Transverse colon (tissue), 4 donors: ENCODE measurements around the gene ZNF775. TPM values are rescaled to one million over a fixed set of nuclear protein-coding genes. Genes with fewer than 3 reads are reported as not detected.
A peak's percentile ranks its signal among the peaks of the same experiment; 100 is the strongest.

Experiments
- DNase-seq: peaks from one replicate; pipeline ENCODE4 v3.0.0-alpha.2; 2019
- H3K27ac ChIP-seq, 4 donors: fragments of 200-600 bp; sonication (generic); 2 replicates each; pipeline ENCODE4 v1.5.1; 2016 to 2018; ENCODE audit warnings: inconsistent platforms in 4 of 4
- H3K27me3 ChIP-seq: fragments of 200-600 bp; sonication (generic); 2 replicates; pipeline ENCODE4 v1.5.1; 2017; ENCODE audit warnings: inconsistent platforms
- H3K36me3 ChIP-seq, 4 donors: fragments of 200-600 bp; sonication (generic); 2 replicates each; pipeline ENCODE4 v1.5.1; 2017 to 2019; ENCODE audit warnings: inconsistent platforms in 4 of 4
- H3K4me1 ChIP-seq, 4 donors: fragments of 200-600 bp; sonication (generic); 2 replicates each; pipeline ENCODE4 v1.5.1; 2017 to 2020; ENCODE audit warnings: inconsistent platforms in 4 of 4
- H3K4me3 ChIP-seq, 4 donors: fragments of 200-600 bp; sonication (generic); 1 replicate in 1 of 4; 2 replicates in 3 of 4; pipeline versions ENCODE4 v1.5.1 to v1.6.1; 2017 to 2019; ENCODE audit warnings: inconsistent platforms in 4 of 4
- H3K9me3 ChIP-seq, 2 donors: fragments of 200-600 bp; sonication (generic); 2 replicates each; pipeline ENCODE4 v1.5.1; 2017 to 2019; ENCODE audit warnings: inconsistent platforms in 2 of 2
- CTCF ChIP-seq, 5 experiments: fragments of 200-600 bp in 3 of 5; fragments of 450-650 bp in 2 of 5; sonication (generic) in 3 of 5; IDR thresholded peaks; 1 replicate in 2 of 5; 2 replicates in 3 of 5; pipeline ENCODE4 v1.5.1; 2016 to 2017; ENCODE audit warnings: antibody characterized with exemption in 5 of 5, inconsistent platforms in 3 of 5, mild to moderate bottlenecking in 2 of 5, moderate library complexity in 1 of 5
- EP300 ChIP-seq: sonication (generic); formaldehyde crosslinking; IDR thresholded peaks from one replicate; pipeline ENCODE4 v1.6.1; 2017; ENCODE audit warnings: antibody characterized with exemption, low read depth
- POLR2A ChIP-seq: fragments of 450-650 bp; IDR thresholded peaks from one replicate; pipeline ENCODE4 v1.6.1; 2016; ENCODE audit warnings: antibody characterized with exemption, mild to moderate bottlenecking, moderate library complexity
- POLR2AphosphoS5 ChIP-seq, 3 donors: sonication (generic); formaldehyde crosslinking; IDR thresholded peaks; one replicate each; pipeline ENCODE4 v1.6.1; 2016; ENCODE audit warnings: antibody characterized with exemption in 3 of 3
- WGBS, 2 donors: methylation state at CpG; one replicate each; pipeline ENCODE4 v1.1.5; 2018; ENCODE audit warnings: low coverage in 1 of 2; 5-methylcytosine and 5-hydroxymethylcytosine counted together
- in situ Hi-C, 4 donors: fragments of 200-750 bp; cut with MboI; loops; one replicate each; pipeline versions ENCODE4 v1.15.0 to v1.15.1; 2017; ENCODE audit warnings: low sequenced_read_pairs in 3 of 4, low pct_ligation_motif_present in 1 of 4, low pct_unique_long_range_greater_than_20kb in 1 of 4
- intact Hi-C: fragments of 100-400 bp; cut with DNase I; formaldehyde crosslinking; loops from one replicate; pipeline ENCODE4 v1.15.1; 2023; ENCODE audit warnings: low total_unique reads
- total RNA-seq, 4 donors: library from RNA; depleted of rRNA; stranded (reverse); fragments of >200 nt; gene quantifications; one replicate each; pipeline ENCODE4 v1.1.0, GENCODE V29; 2016

The ZNF775 gene
- total RNA-seq, 4 donors from 2014 or later, result 8.9 to 75.2 (median 15.2) TPM

GRCh38 chr7:150396426-150396825 lies 17.3 kb downstream of the ZNF775 start:
- TF ChIP-seq POLR2AphosphoS5 (IDR thresholded peaks at IDR 0.05) (no peak), EP300 (no peak), POLR2A (no peak), CTCF (IDR thresholded peaks at IDR 0.05) (no peak)
- no peaks in the 10 kb centered on the region for H3K27me3 ChIP-seq
- in situ Hi-C loops, result no loop called here
- DNase-seq, result no peak
- H3K4me3 ChIP-seq, result no peak overlapping the region
- intact Hi-C loops, result no loop called here
- H3K36me3 ChIP-seq, result no peaks in the 10 kb centered on the region
- H3K4me1 ChIP-seq, result peaks cover 4 to 28% (median 14%) of the 10 kb centered on the region in 4 donors
- peak overlapping the region in 1 of 4 donors; percentile 11 for H3K27ac ChIP-seq
- 94% methylated on average over 9 to 20 of the region's 20 CpGs for WGBS, 2 donors
- no peaks in the 10 kb centered on the region for H3K9me3 ChIP-seq

- Histone ChIP-seq H3K9me3 (no peaks in the 10 kb centered on the region), H3K27ac (no peak overlapping the region), H3K27me3 (no peaks in the 10 kb centered on the region), H3K36me3 (no peaks in the 10 kb centered on the region), H3K4me1 (peaks cover 4 to 28% (median 14%) of the 10 kb centered on the region in 4 donors), H3K4me3 (no peak overlapping the region)
- intact Hi-C loops (no loop called here), in situ Hi-C loops (no loop called here)
- TF ChIP-seq POLR2AphosphoS5 (IDR thresholded peaks at IDR 0.05) (no peak), EP300 (no peak), POLR2A (no peak), CTCF (IDR thresholded peaks at IDR 0.05) (no peak)
- DNase-seq, result no peak
- 99% methylated on average over 48 of the region's 48 CpGs; no CpG with 5 or more reads in 1 of the 2 donors for WGBS, 2 donors
These were observed 17.7 kb downstream of the ZNF775 start for GRCh38 chr7:150396851-150397260.

GRCh38 chr7:150397346-150398107 lies 18.4 kb downstream of the ZNF775 start:
- Histone ChIP-seq H3K9me3 (no peaks in the 10 kb centered on the region), H3K4me1 (peaks cover 4 to 30% (median 13%) of the 10 kb centered on the region in 4 donors), H3K4me3 (no peak overlapping the region), H3K36me3 (no peaks in the 10 kb centered on the region), H3K27ac (no peak overlapping the region), H3K27me3 (no peaks in the 10 kb centered on the region)
- intact Hi-C loops, result no loop called here
- DNase-seq, result no peak
- WGBS, 2 donors, result 97% methylated on average over 91 of the region's 91 CpGs; no CpG with 5 or more reads in 1 of the 2 donors
- TF ChIP-seq POLR2A (no peak), POLR2AphosphoS5 (IDR thresholded peaks at IDR 0.05) (no peak), EP300 (no peak), CTCF (IDR thresholded peaks at IDR 0.05) (no peak)
- in situ Hi-C loops, result no loop called here

- intact Hi-C loops, result no loop called here
These were observed 19.2 kb downstream of the ZNF775 start for GRCh38 chr7:150398108-150398964.

More at GRCh38 chr7:150398108-150398964, 19.2 kb downstream of the ZNF775 start:
- no peaks in the 10 kb centered on the region for H3K27me3 ChIP-seq
- no peaks in the 10 kb centered on the region for H3K9me3 ChIP-seq
- WGBS, 2 donors, result 50 to 94% methylated on average over 2 to 27 of the region's 27 CpGs
- H3K4me1 ChIP-seq, result peaks cover 0 to 32% (median 15%) of the 10 kb centered on the region in 4 donors
- H3K27ac ChIP-seq, result no peak overlapping the region
- in situ Hi-C loops, result no loop called here
- H3K36me3 ChIP-seq, result no peaks in the 10 kb centered on the region
- no peak for DNase-seq
- TF ChIP-seq CTCF (IDR thresholded peaks at IDR 0.05) (no peak), POLR2AphosphoS5 (IDR thresholded peaks at IDR 0.05) (no peak), EP300 (no peak), POLR2A (no peak)
- no peak overlapping the region for H3K4me3 ChIP-seq
